AG09309 (cell line): Measurements from ENCODE around the gene MECP2.

ENCODE experiments used
- DNase-seq: peaks from one replicate; pipeline ENCODE4 v3.0.0-alpha.2; 2010; ENCODE audit warnings: low read depth
- H3K4me3 ChIP-seq: 2 replicates; pipeline ENCODE4 v1.5.1; 2011; ENCODE audit warnings: mild to moderate bottlenecking, low read depth, low read length, moderate library complexity; ENCODE audit not compliant: control insufficient read depth
- TF ChIP-seq, protein P1 (sequence below): IDR thresholded peaks from 2 replicates; pipeline ENCODE4 v1.5.1; 2011; ENCODE audit warnings: mild to moderate bottlenecking, low read depth, low read length, inconsistent platforms; ENCODE audit not compliant: insufficient read depth, control insufficient read depth; ENCODE audit errors: missing control alignments

The MECP2 gene

GRCh38 chrX:153993079-153993478 is 104.4 kb downstream of the MECP2 start:
- TF ChIP-seq, protein P1, sequence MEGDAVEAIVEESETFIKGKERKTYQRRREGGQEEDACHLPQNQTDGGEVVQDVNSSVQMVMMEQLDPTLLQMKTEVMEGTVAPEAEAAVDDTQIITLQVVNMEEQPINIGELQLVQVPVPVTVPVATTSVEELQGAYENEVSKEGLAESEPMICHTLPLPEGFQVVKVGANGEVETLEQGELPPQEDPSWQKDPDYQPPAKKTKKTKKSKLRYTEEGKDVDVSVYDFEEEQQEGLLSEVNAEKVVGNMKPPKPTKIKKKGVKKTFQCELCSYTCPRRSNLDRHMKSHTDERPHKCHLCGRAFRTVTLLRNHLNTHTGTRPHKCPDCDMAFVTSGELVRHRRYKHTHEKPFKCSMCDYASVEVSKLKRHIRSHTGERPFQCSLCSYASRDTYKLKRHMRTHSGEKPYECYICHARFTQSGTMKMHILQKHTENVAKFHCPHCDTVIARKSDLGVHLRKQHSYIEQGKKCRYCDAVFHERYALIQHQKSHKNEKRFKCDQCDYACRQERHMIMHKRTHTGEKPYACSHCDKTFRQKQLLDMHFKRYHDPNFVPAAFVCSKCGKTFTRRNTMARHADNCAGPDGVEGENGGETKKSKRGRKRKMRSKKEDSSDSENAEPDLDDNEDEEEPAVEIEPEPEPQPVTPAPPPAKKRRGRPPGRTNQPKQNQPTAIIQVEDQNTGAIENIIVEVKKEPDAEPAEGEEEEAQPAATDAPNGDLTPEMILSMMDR: no peak
- H3K4me3 ChIP-seq: no peak overlapping the region
- no peak for DNase-seq

GRCh38 chrX:153992180-153992579 is 105.3 kb downstream of the MECP2 start:
- DNase-seq: no peak
- TF ChIP-seq, protein P1: no peak
- no peak overlapping the region for H3K4me3 ChIP-seq

DNA sequence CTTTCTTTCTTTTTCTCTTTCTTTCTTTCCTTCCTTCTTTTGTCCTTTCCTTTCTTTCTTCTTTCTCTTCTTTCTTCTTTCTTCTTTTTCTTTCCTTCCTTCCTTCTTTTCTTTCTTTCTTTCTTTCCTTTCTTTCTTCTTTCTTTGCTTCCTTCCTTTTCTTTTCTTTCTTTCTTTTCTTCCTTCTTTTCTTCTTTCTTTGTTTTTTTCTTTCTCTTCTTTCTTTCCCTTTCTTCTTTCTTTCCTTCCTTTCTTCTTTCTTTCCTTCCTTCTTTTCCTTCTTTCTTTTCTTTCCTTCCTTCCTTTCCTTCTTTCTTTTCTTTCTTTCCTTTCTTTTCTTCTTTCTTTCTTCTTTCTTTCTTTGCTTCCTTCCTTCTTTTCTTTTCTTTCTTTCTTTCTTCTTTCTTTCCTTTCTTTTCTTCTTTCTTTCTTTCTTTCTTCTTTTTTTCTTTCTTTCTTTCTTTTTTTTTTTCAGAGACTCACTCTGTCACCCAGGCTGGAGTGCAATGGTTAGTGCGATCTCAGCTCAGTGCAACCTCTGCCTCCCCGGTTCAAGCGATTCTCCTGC is 106.4 kb downstream of the MECP2 start:
- DNase-seq: no peak
- no peak overlapping the region for H3K4me3 ChIP-seq
- TF ChIP-seq, protein P1: no peak

GRCh38 chrX:153989973-153990655 is 107.4 kb downstream of the MECP2 start:
- H3K4me3 ChIP-seq: no peak overlapping the region
- TF ChIP-seq, protein P1: no peak
- no peak for DNase-seq

DNA sequence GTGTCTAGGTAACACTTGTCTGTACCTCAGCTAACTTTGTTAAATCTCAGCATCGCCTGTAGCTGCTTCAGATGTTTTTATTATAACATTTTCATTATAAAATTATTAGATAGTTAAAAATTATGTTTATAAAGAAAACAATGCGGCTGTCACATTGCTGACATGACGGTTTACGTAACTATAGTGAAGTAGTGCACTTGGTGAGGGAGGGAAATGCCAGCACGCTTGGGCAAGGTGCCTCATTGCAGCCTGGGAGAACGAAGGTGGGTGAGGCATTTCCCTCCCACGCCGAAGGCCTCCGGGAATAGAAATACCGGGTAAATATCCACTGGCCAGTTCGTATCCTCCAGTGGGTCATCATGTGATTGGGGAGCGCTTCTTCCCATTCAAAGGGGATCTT is 109.0 kb downstream of the MECP2 start:
- TF ChIP-seq, protein P1: no peak
- DNase-seq: no peak
- H3K4me3 ChIP-seq: no peak overlapping the region

GRCh38 chrX:153984351-153985178 is 113.0 kb downstream of the MECP2 start:
- no peak for DNase-seq
- TF ChIP-seq, protein P1: no peak
- H3K4me3 ChIP-seq: no peak overlapping the region
